Measurements from ENCODE around the gene TMPRSS5. TPM values are rescaled to one million over a fixed set of nuclear protein-coding genes. Genes with fewer than 3 reads are reported as not detected.

Gene TMPRSS5
- total RNA-seq, 4 donors from 2014 or later: 35.0 to 42.2 (median 41.9) TPM

DNA sequence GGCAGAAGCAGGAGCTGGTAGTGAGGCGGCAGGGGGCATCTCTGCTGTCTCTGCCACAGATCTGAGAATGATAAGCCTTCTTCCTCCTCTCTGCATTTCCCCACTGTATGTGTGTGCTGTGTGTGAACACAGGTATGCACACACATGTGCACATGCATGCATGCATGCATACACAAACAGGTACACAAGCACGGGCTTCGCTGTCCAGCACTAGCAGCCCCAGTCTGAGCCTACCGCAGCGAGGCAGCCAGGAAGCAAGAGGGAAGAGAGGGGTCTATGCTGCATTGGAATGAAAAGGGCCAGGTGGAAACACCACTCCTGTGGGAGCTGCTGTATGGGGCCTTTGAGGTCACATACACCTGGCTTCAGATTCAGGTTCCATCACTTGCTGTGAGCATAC, 62.4 kb downstream of the TMPRSS5 start:
- no peak for DNase-seq (ENCODE audit: low spot score in 2 of 2)
- H3K27me3 ChIP-seq: no peaks in the 10 kb centered on the region
- WGBS, 2 donors: 85 to 86% methylated on average over 5 of the region's 5 CpGs

DNA sequence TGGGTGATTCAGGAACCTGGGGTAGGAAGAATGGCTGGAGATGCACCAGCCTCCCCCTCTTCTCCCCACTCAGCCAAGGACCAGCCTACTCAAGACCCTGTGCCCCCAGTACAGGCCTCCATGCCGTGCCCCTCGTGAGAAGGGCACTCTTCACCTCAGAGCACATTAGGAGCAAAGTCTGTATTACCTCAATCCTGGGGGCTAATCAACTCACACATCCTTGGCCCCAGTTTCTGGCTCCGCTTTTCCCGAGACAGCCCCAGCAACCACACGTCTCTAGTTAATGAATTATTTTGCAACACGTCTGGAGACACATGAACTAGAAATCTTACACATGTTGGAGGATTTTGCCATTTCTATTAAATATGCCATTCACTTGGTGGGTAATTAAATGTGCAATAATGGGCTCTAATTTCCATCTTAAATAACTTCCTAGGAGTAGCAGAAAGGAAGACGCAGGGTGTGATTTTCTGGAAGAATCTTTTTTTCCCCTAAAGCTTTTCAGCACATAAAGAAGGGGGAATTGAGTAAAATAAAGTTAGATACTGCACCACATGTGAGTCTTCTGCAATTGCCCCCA, 63.0 kb downstream of the TMPRSS5 start:
- no peaks in the 10 kb centered on the region for H3K27me3 ChIP-seq
- DNase-seq (ENCODE audit: low spot score in 2 of 2): no peak
- H3K9me3 ChIP-seq: no peaks in the 10 kb centered on the region
- H3K36me3 ChIP-seq: no peaks in the 10 kb centered on the region
- H3K4me3 ChIP-seq: no peak overlapping the region
- no peak overlapping the region for H3K27ac ChIP-seq
- no peaks in the 10 kb centered on the region for H3K4me1 ChIP-seq
- TF ChIP-seq, protein P1, sequence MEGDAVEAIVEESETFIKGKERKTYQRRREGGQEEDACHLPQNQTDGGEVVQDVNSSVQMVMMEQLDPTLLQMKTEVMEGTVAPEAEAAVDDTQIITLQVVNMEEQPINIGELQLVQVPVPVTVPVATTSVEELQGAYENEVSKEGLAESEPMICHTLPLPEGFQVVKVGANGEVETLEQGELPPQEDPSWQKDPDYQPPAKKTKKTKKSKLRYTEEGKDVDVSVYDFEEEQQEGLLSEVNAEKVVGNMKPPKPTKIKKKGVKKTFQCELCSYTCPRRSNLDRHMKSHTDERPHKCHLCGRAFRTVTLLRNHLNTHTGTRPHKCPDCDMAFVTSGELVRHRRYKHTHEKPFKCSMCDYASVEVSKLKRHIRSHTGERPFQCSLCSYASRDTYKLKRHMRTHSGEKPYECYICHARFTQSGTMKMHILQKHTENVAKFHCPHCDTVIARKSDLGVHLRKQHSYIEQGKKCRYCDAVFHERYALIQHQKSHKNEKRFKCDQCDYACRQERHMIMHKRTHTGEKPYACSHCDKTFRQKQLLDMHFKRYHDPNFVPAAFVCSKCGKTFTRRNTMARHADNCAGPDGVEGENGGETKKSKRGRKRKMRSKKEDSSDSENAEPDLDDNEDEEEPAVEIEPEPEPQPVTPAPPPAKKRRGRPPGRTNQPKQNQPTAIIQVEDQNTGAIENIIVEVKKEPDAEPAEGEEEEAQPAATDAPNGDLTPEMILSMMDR (IDR thresholded peaks at IDR 0.05): no peak
- TF ChIP-seq POLR2A (IDR thresholded peaks at IDR 0.05) (no peak), EP300 (IDR thresholded peaks at IDR 0.05) (no peak)
- WGBS, 2 donors: 73 to 79% methylated on average over 7 of the region's 7 CpGs

More for the DNA sequence above, 62.4 kb downstream of the TMPRSS5 start:
- Histone ChIP-seq H3K27ac (no peak overlapping the region), H3K9me3 (no peaks in the 10 kb centered on the region), H3K4me1 (no peaks in the 10 kb centered on the region), H3K4me3 (no peak overlapping the region), H3K36me3 (no peaks in the 10 kb centered on the region)
- TF ChIP-seq, protein P1 (IDR thresholded peaks at IDR 0.05): no peak
- no peak for TF ChIP-seq POLR2A (IDR thresholded peaks at IDR 0.05)
- no peak for TF ChIP-seq EP300 (IDR thresholded peaks at IDR 0.05)

DNA sequence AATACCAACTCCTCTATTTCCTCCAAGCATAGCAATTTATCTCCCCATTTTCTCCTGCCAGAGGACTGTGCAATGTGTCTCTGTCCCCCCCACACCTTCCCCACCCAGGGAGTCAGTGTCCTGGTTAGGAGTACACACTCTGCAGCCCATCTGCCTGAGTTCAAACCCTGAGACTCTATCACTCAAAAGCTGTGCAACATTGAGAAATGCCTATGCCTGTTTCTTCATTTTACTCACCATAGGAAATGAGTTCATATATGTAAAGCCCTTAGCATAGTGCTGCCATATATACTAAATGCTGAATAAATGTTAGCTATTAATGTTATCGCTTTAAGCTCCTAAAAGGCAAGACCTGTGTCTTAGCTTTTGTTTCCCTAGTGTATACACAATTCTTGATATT, 64.0 kb downstream of the TMPRSS5 start:
- Histone ChIP-seq H3K4me1 (no peaks in the 10 kb centered on the region), H3K9me3 (no peaks in the 10 kb centered on the region), H3K4me3 (no peak overlapping the region), H3K27ac (no peak overlapping the region), H3K36me3 (no peaks in the 10 kb centered on the region), H3K27me3 (no peaks in the 10 kb centered on the region)
- DNase-seq (ENCODE audit: low spot score in 2 of 2): no peak
- WGBS, 2 donors: 97% methylated on average over 1 of the region's 1 CpG
- TF ChIP-seq, protein P1 (IDR thresholded peaks at IDR 0.05): no peak
- TF ChIP-seq EP300 (IDR thresholded peaks at IDR 0.05) (no peak), POLR2A (IDR thresholded peaks at IDR 0.05) (no peak)

DNA sequence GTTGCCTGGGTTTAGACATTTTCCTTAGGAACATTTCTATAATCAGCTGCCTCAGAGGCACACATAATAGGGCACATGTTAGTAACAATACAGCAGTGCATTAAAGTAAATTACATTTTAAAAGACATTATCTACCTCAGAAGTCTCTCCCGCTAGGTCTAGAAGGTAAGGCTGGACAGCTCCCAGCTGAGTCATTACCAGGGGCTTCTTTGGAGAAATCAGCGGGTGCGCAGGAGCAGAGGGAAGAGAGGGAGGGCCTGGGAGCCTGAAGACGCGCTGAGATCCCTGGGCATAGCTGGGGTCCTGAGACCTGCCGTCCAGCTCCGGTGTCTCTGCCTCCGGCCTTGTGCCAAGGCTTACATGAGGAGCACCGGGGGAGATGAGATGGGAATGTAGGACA, 67.7 kb downstream of the TMPRSS5 start:
- WGBS, 2 donors: 89 to 91% methylated on average over 9 of the region's 9 CpGs
- Histone ChIP-seq H3K4me1 (no peaks in the 10 kb centered on the region), H3K27me3 (no peaks in the 10 kb centered on the region), H3K36me3 (no peaks in the 10 kb centered on the region), H3K4me3 (no peak overlapping the region), H3K9me3 (peaks cover 0 to 18% (median 0%) of the 10 kb centered on the region in 4 donors), H3K27ac (no peak overlapping the region)
- DNase-seq (ENCODE audit: low spot score in 2 of 2): no peak
- TF ChIP-seq, protein P1 (IDR thresholded peaks at IDR 0.05): no peak
- TF ChIP-seq POLR2A (IDR thresholded peaks at IDR 0.05) (no peak), EP300 (IDR thresholded peaks at IDR 0.05) (no peak)

DNA sequence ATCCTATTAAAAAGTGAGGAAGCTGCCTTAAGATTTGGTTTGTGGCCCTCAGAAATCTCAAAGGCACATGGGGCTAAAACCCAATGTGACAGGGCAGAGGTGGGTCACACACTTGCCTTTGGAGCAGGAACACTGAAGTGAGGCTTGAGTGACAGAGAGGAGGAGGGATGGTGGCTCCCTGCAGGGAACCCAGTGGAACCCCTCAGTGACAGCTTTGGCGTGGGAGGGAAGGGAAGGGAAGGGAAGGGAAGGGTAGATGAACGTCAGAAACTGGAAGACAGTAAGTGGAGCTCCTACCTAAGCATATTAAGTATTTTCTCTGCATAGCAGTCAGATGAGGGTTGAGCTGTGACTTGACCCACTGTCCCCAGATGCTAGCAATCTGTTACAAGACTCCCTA, 68.5 kb downstream of the TMPRSS5 start:
- Histone ChIP-seq H3K36me3 (no peaks in the 10 kb centered on the region), H3K4me3 (no peak overlapping the region), H3K4me1 (peaks cover 0 to 6% (median 0%) of the 10 kb centered on the region in 4 donors), H3K27me3 (no peaks in the 10 kb centered on the region), H3K9me3 (peaks cover 0 to 18% (median 0%) of the 10 kb centered on the region in 4 donors), H3K27ac (no peak overlapping the region)
- no peak for DNase-seq (ENCODE audit: low spot score in 2 of 2)
- TF ChIP-seq POLR2A (IDR thresholded peaks at IDR 0.05): no peak
- no peak for TF ChIP-seq EP300 (IDR thresholded peaks at IDR 0.05)
- TF ChIP-seq, protein P1 (IDR thresholded peaks at IDR 0.05): no peak
- 56 to 63% methylated on average over 2 of the region's 2 CpGs for WGBS, 2 donors

Small RNAs within 50 kb of the gene (small RNA-seq; reads per million reads assigned to genes)
- gene RPS29P19: not detected

Other genes starting within 250 kb of the TMPRSS5 start
- gene DRD2, start 230.9 kb downstream of the TMPRSS5 start, total RNA-seq: 1 to 10 TPM in 2 of 4 donors, under 1 TPM in 1, not detected in 1; 0.39 to 4.5 (median 1.3) TPM
- 10 to 100 TPM in 3 of 4 donors, 1 to 10 TPM in 1; 9.8 to 14.2 (median 12.6) TPM for gene ZW10, start 67.4 kb upstream of the TMPRSS5 start, total RNA-seq
- not detected for gene CLDN25, start 73.5 kb upstream of the TMPRSS5 start, total RNA-seq
- 10 to 100 TPM; 10.7 to 20.4 (median 15.4) TPM for gene USP28, start 169.3 kb upstream of the TMPRSS5 start, total RNA-seq
- gene HTR3B, start 198.5 kb upstream of the TMPRSS5 start, total RNA-seq: not detected

All from tibial nerve (tissue), 4 donors.